Measurements from ENCODE around the gene HAVCR1.

HAVCR1 gene

GRCh38 chr5:156984064-156984463, 74.9 kb downstream of the HAVCR1 start:
- no peak for DNase-seq

DNA sequence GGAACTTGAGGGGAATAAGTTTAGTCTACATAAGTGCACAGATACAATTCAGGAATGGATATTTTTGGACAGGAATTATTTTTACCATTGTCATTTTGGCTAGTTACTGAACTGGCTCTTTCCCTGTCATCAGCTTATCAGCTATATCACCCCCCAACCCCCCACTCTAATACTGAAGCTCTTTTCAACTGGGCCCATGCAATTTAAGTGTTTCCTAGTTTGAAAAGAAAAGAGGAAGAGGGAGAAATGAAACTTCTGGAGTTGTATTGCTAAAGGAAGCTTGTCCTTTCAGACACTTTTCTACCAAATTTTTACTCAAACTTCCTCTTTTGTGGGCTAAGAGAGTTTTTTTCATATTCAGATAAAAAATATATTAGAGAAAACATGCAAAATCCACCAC, 77.4 kb downstream of the HAVCR1 start:
- DNase-seq = no peak
